GM12874 (cell line): ENCODE data around the gene ADRB2.

Experiments
- TF ChIP-seq, protein P1 (sequence below): IDR thresholded peaks from 2 replicates; pipeline ENCODE4 v1.5.1; 2011; ENCODE audit warnings: low read depth, mild to moderate bottlenecking, control low read depth, low read length, moderate library complexity; ENCODE audit not compliant: insufficient read depth

The ADRB2 gene

DNA sequence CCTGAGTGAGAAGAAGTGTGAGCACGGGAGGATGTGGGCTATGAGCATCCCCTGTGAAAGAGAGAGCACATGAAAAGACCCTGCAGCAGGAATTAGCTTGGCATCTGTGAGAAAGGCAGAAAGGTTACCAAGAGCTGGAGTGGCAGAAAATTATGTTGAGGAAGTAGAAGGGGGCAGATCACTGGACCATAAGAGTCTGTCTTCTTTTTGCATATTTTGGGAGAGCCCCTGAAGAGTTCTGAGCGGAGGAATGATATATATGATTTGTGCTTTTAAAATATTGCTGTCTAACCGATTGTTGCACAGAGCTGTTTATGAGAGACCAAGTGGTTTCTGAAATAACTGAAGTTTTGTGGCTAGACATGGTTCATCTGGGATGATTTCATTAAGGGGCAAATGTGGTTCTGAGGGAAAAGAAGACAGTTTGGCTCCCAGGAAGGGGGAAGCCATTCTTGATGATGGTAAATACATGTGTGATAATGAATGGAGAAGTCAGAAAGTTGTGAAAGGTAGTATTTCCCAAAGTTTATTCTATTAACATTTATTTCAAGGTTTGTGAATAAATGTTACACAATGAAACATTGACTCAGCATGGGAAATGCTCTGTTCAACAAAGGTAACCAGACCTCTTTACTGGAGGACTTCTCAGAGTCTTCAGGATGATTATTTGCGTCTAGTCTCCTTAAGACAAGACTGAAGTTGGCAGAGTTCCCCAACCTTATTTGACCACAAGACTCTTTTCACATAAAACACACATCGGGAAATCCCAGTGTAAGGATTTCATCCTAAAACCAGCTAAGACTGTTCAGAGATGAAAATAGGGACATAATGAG, 31.5 kb upstream of the ADRB2 start:
- TF ChIP-seq, protein P1, sequence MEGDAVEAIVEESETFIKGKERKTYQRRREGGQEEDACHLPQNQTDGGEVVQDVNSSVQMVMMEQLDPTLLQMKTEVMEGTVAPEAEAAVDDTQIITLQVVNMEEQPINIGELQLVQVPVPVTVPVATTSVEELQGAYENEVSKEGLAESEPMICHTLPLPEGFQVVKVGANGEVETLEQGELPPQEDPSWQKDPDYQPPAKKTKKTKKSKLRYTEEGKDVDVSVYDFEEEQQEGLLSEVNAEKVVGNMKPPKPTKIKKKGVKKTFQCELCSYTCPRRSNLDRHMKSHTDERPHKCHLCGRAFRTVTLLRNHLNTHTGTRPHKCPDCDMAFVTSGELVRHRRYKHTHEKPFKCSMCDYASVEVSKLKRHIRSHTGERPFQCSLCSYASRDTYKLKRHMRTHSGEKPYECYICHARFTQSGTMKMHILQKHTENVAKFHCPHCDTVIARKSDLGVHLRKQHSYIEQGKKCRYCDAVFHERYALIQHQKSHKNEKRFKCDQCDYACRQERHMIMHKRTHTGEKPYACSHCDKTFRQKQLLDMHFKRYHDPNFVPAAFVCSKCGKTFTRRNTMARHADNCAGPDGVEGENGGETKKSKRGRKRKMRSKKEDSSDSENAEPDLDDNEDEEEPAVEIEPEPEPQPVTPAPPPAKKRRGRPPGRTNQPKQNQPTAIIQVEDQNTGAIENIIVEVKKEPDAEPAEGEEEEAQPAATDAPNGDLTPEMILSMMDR = no peak

DNA sequence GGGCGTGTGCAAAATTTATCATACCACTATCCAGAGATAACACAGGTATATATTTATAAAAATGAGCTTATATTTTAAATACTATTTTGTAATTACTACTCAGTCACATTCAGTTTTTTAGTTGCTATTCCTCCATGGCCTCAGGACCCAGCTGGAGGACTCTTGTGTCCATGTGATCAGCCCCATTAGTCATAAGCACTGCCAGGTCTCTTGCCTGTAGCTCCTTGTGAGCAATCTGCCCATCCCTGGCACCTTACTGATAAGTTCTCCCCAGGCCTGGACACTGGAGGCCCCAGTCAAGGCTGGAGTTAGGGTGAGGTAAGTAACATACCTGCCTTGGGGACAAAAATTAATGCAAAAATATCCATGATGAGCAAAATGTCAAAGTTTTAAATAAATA, 29.5 kb upstream of the ADRB2 start:
- TF ChIP-seq, protein P1 = no peak

GRCh38 chr5:148798786-148799185, 27.6 kb upstream of the ADRB2 start:
- TF ChIP-seq, protein P1 = no peak

- TF ChIP-seq, protein P1 = no peak
Observed at GRCh38 chr5:148799737-148800527, 26.5 kb upstream of the ADRB2 start.

GRCh38 chr5:148801682-148802276, 24.6 kb upstream of the ADRB2 start:
- TF ChIP-seq, protein P1 = no peak

- TF ChIP-seq, protein P1 = no peak
Observed at GRCh38 chr5:148804393-148804792, 22.0 kb upstream of the ADRB2 start.
